ENCODE results near the gene BTG4. TPM values are rescaled to one million over a fixed set of nuclear protein-coding genes. Genes with fewer than 3 reads are reported as not detected.

BTG4 gene
- total and polyA plus RNA-seq, 12 donors = not detected

- TF ChIP-seq CTCF (IDR thresholded peaks at IDR 0.05) (no peak), POLR2A (IDR thresholded peaks at IDR 0.05) (no peak)
- intact Hi-C loops (cut with DNase I) = no loop called here
- Histone ChIP-seq H3K9me3 (replicated peaks in 1 of 3) (no peaks in the 10 kb centered on the region), H3K36me3 (replicated peaks in 1 of 2) (no peaks in the 10 kb centered on the region), H3K4me1 (replicated peaks in 1 of 2) (peaks cover 7 to 11% of the 10 kb centered on the region in 2 donors), H3K4me3 (no peak overlapping the region), H3K27me3 (peaks cover 2% of the 10 kb centered on the region), H3K27ac (no peak overlapping the region)
- 86 to 91% (median 88%) methylated on average over 4 of the region's 4 CpGs for WGBS, 4 donors
- no peak for DNase-seq
These were observed 62.3 kb downstream of the BTG4 start for GRCh38 chr11:111449696-111450479.

- no peaks in the 10 kb centered on the region for H3K36me3 ChIP-seq (replicated peaks in 1 of 2)
- peaks cover 2% of the 10 kb centered on the region for H3K27me3 ChIP-seq
- 68 to 75% (median 70%) methylated on average over 11 of the region's 11 CpGs for WGBS, 4 donors
- TF ChIP-seq CTCF (IDR thresholded peaks at IDR 0.05) = no peak
- no peak for TF ChIP-seq POLR2A (IDR thresholded peaks at IDR 0.05)
- intact Hi-C loops (cut with DNase I) = no loop called here
- no peak overlapping the region for H3K27ac ChIP-seq
- DNase-seq = no peak
- H3K9me3 ChIP-seq (replicated peaks in 1 of 3) = no peaks in the 10 kb centered on the region
- H3K4me3 ChIP-seq = no peak overlapping the region
- peaks cover 7 to 11% of the 10 kb centered on the region in 2 donors for H3K4me1 ChIP-seq (replicated peaks in 1 of 2)
These were observed 63.2 kb downstream of the BTG4 start for GRCh38 chr11:111448831-111449557.

- no peak for TF ChIP-seq CTCF (IDR thresholded peaks at IDR 0.05)
- no peak for TF ChIP-seq POLR2A (IDR thresholded peaks at IDR 0.05)
- WGBS, 4 donors = 47 to 63% (median 54%) methylated on average over 4 to 8 of the region's 8 CpGs
- peaks cover 2% of the 10 kb centered on the region for H3K27me3 ChIP-seq
- H3K4me1 ChIP-seq (replicated peaks in 1 of 2) = peaks cover 7 to 11% of the 10 kb centered on the region in 2 donors
- no peaks in the 10 kb centered on the region for H3K36me3 ChIP-seq (replicated peaks in 1 of 2)
- intact Hi-C loops (cut with DNase I) = no loop called here
- H3K9me3 ChIP-seq (replicated peaks in 1 of 3) = no peaks in the 10 kb centered on the region
- H3K4me3 ChIP-seq = no peak overlapping the region
- no peak overlapping the region for H3K27ac ChIP-seq
- DNase-seq = no peak
These were observed 63.8 kb downstream of the BTG4 start for GRCh38 chr11:111448414-111448813.

- Histone ChIP-seq H3K4me3 (no peak overlapping the region), H3K27ac (no peak overlapping the region), H3K9me3 (replicated peaks in 1 of 3) (no peaks in the 10 kb centered on the region), H3K36me3 (replicated peaks in 1 of 2) (no peaks in the 10 kb centered on the region), H3K4me1 (replicated peaks in 1 of 2) (peaks cover 7 to 11% of the 10 kb centered on the region in 2 donors), H3K27me3 (peaks cover 2% of the 10 kb centered on the region)
- DNase-seq = no peak
- TF ChIP-seq POLR2A (IDR thresholded peaks at IDR 0.05) (no peak), CTCF (IDR thresholded peaks at IDR 0.05) (no peak)
- intact Hi-C loops (cut with DNase I) = no loop called here
- WGBS, 4 donors = 84 to 95% (median 89%) methylated on average over 5 of the region's 5 CpGs
These were observed 64.3 kb downstream of the BTG4 start for GRCh38 chr11:111447931-111448330.
